A549 treated with Mapracorat at 1 μM for 4 hours (cell line): Measurements from ENCODE around the gene SYT14. TPM values are rescaled to one million over a fixed set of nuclear protein-coding genes. Genes with fewer than 3 reads are reported as not detected.

Experiments used
- total RNA-seq: library from RNA; stranded (reverse); fragments of 200-300 nt; extraction: Qiagen RNA extraction; gene quantifications from 5 replicates; pipeline ENCODE4 v1.2.3, GENCODE V29; 2022

The SYT14 gene
- total RNA-seq = 0.05 to 0.10 TPM (median 0.08 TPM) in 4 of 5 replicates, not detected in the other

DNA sequence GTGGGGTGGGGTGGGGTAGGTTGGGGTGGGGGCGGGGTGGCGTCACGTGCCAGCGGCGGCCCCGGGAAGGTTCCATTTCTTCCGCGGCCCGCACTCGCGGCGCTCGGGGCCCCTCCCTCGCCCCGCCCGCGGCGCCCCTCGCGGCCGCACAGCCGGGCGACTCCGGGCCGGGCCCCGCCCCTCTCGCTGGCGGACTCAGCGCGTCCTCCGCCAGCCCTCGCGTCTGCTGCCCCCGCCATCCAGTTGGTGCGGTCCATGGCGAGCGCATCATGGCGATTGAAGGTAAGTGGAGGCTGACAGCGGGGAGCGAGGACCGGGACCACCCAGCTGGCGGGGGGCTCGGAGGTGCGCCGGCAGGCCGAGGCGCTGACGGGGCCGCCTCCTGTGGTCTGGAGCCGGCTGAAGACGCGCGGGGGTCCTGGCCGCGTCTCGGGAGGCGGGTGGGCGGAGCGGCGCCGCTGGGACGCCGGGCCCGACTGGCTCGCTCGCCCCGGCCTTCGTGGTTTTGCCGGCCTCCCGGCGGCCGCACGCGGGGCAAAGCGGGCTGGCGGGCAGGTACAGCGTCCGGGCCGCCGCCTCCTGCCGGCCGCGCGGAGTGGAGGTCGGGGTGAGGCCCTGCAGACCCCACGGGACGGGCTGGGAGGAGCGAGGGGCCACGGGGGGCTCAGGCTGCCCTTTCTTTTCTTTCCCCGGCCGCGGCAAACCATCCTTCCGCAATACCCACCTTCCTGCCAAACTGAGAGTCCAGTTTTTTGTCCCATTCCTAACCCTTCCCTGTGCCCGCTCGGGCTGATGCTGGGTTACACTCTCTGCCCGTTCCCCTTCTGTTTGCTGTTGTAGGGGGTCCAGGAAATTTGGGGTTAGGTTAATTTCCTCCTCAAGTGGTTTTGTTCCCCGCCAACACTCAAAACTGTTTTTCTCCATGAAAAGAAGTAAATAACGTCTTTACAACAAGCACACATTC, at the start of gene SYT14:
SYT14 (plus strand) TSS at position 222 of the 964 bp plus-strand sequence; CDS start at position 270, 48 bp downstream.

Other genes starting within 250 kb of the SYT14 start
- gene HSD11B1, start 233.4 kb upstream of the SYT14 start, total RNA-seq = 0.39 to 0.63 TPM (median 0.43 TPM) in 5 replicates
- gene TRAF3IP3, start 182.2 kb upstream of the SYT14 start, total RNA-seq = not detected in 5 replicates
- gene C1orf74, start 153.7 kb upstream of the SYT14 start, total RNA-seq = 1.4 to 1.8 TPM (median 1.4 TPM) in 5 replicates
- gene IRF6, start 132.1 kb upstream of the SYT14 start, total RNA-seq = 0.14 to 0.22 TPM (median 0.18 TPM) in 5 replicates
- gene UTP25, start 110.2 kb upstream of the SYT14 start, total RNA-seq = 10.1 to 11.5 TPM (median 11.0 TPM) in 5 replicates